ENCODE results near the gene EIF6.

GRCh38 chr20:35325401-35325800 lies 40.8 kb upstream of the EIF6 start:
- TF ChIP-seq, protein P1, sequence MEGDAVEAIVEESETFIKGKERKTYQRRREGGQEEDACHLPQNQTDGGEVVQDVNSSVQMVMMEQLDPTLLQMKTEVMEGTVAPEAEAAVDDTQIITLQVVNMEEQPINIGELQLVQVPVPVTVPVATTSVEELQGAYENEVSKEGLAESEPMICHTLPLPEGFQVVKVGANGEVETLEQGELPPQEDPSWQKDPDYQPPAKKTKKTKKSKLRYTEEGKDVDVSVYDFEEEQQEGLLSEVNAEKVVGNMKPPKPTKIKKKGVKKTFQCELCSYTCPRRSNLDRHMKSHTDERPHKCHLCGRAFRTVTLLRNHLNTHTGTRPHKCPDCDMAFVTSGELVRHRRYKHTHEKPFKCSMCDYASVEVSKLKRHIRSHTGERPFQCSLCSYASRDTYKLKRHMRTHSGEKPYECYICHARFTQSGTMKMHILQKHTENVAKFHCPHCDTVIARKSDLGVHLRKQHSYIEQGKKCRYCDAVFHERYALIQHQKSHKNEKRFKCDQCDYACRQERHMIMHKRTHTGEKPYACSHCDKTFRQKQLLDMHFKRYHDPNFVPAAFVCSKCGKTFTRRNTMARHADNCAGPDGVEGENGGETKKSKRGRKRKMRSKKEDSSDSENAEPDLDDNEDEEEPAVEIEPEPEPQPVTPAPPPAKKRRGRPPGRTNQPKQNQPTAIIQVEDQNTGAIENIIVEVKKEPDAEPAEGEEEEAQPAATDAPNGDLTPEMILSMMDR (IDR thresholded peaks at IDR 0.05), result no peak
- TF ChIP-seq POLR2A (IDR thresholded peaks at IDR 0.05), result no peak

Measured in adrenal gland (tissue), 5 donors.